ENCODE results near the gene F10.
"Not testable (repeated sequence)": the region's sequence is repeated elsewhere in the genome, so short reads cannot be mapped to it uniquely, and the experiment has no call there.

F10 gene

DNA sequence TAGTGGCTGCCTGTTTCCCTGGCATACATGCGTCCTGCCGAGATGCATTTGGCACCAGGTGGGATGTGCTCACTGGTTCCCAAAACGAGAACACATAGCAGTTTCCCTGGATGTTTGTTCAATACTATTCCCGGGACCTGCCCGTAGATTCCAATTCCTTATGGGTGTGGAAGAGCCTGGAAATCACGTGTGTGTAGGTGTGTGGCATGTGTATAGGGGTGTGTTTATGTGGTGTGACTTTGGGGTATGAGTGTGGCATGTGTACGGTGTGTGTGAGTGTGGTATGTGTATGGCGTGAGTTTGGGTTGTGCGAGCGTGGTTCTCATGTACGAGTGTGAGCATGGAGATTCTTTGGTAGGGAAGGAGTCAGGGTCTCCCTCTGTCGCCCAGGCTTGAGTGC, 19.9 kb upstream of the F10 start:
- no peak for DNase-seq

DNA sequence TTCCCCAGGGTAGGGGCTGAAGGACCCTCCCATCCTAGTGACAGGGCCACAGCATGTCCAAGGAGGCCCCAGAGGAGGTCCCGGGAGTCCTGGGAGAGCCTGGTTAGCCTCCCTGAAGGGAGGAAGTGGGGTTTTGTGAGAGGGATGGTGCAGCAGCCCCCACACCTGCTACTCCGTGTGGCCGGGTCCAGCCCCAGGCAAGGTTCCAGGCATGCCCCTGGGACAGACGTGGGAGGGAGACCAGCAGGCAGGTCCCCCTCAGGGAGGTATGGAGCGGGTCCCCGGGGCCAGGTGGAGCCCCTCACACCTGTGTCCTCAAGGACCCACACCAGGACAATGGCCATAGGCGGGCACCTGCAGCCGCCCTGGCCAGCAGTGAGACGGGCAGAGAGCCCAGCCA, 19.0 kb upstream of the F10 start:
- DNase-seq = no peak

DNA sequence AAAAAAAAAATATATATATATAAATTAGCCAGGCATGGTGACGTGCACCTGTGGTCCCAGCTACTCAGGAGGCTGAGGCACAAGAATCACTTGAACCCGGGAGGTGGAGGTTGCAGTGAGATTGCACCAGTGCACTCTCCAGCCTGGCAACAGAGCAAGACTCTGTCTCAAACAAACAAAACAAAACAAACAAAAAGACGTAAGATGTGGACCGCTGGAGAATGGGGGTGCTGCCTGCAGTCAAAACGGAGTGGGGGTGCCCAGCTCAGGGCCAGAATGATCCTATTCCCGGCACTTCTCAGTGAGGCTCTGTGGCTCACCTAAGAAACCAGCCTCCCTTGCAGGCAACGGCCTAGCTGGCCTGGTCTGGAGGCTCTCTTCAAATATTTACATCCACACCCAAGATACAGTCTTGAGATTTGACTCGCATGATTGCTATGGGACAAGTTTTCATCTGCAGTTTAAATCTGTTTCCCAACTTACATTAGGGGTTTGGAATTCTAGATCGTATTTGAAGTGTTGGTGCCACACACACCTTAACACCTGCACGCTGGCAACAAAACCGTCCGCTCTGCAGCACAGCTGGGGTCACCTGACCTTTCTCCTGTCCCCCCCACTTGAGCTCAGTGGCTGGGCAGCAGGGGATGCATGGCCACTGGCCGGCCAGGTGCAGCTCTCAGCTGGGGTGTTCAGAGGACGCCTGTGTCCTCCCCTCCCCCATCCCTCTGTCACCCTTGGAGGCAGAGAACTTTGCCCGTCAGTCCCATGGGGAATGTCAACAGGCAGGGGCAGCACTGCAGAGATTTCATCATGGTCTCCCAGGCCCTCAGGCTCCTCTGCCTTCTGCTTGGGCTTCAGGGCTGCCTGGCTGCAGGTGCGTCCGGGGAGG, 17.3 kb upstream of the F10 start, which contains the start of gene F7:
Gene F7, plus strand, starts transcription at position 760 of the 889 bp plus-strand sequence. Its CDS starts 51 bp downstream, at position 811.
- DNase-seq = peak; percentile 55

DNA sequence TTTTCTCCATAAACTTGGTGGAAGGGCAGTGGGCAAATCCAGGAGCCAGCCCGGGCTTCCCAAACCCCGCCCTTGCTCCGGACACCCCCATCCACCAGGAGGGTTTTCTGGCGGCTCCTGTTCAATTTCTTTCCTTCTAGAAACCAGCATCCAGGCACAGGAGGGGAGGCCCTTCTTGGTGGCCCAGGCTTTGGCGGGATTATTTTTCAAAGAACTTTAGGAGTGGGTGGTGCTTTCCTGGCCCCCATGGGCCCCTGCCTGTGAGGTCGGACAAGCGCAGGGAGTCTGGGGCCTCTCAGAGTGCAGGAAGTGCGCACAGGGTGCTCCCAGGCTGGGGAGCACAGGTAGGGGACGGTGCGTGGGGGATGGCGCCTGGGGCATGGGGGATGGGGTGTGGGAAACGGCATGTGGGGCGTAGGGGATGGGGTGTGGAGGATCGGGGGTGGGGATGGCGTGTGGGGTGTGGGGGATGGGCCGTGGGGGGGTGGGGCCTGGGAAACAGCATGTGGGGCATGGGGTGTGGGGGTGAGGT, 16.6 kb upstream of the F10 start:
- no peak for DNase-seq

DNA sequence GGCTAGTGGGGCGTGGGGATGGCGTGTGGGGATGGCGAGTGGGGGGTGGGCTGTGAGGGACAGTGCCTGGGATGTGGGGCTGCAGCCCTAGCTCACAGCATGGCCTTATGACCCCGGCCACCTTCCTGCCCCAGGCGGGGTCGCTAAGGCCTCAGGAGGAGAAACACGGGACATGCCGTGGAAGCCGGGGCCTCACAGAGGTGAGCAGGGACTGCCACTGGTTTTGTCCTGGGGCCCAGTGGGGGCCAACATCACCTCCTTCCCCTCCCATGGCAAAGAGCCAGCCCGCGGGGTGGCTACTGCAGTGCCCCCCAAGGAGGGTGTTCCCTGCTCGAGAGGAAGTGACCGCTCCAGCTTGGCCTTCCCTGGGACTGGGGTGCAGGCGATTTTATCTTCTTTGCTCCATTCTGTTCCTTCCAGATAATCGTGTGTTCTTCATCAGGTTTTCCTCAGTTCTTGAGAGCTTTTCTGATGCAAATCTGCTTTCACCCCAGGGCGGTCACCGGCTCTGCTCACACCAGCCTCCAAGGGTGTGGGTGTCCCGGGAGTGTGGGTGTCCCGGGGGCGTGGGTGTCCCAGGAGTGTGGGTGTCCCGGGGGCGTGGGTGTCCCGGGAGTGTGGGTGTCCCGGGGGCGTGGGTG, 15.8 kb upstream of the F10 start:
- DNase-seq = no peak

DNA sequence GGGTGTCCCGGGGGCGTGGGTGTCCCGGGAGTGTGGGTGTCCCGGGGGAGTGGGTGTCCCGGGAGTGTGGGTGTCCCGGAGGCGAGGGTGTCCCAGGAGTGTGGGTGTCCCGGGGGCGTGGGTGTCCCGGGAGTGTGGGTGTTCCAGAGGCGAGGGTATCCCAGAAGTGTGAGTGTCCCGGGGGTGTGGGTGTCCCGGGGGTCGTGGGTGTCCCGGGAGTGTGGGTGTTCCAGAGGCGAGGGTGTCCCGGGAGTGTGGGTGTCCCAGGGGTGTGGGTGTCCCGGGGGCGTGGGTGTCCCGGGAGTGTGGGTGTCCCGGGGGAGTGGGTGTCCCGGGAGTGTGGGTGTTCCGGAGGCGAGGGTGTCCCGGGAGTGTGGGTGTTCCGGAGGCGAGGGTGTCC, 14.1 kb upstream of the F10 start:
- DNase-seq = not testable (repeated sequence)

DNA sequence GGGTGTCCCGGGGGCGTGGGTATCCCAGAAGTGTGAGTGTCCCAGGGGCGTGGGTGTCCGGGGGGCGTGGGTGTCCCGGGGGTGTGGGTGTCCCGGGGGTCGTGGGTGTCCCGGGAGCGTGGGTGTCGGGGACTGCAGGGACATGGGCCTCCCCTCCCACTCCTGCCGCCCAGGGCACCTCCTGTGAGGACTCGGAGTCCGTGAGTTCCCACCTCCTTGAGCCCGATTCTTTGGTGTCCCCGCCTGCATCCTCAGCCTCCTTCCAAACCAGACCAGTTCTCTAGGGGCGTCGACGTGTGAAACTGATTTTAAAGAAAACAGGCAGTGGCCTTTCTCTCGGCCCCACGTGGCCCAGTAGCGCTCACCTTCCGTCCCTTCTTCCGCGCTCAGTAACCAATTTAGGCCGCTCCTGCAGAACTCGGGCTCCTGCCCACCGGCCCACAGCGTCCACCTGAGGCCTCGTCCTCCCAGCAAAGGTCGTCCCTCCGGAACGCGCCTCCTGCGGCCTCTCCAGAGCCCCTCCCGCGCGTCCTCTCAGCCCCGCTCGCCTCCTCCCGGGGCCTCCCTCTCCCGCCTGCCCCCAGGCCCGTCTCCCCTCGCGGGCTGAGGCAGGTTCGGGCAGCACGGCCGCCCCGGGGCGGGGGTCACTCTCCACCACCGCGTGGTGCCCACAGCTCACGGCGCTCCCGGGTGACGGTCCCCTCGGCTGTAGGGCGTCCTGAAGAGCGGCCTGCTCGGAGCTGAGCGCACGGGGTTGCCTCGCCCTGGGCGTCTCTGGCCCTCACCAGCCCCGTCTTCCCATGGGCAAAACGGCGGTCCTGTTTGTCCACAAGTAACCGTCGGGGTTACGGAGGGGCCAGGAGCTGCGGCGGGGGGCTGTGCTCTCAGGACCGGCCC, 13.2 kb upstream of the F10 start:
- no peak for DNase-seq

DNA sequence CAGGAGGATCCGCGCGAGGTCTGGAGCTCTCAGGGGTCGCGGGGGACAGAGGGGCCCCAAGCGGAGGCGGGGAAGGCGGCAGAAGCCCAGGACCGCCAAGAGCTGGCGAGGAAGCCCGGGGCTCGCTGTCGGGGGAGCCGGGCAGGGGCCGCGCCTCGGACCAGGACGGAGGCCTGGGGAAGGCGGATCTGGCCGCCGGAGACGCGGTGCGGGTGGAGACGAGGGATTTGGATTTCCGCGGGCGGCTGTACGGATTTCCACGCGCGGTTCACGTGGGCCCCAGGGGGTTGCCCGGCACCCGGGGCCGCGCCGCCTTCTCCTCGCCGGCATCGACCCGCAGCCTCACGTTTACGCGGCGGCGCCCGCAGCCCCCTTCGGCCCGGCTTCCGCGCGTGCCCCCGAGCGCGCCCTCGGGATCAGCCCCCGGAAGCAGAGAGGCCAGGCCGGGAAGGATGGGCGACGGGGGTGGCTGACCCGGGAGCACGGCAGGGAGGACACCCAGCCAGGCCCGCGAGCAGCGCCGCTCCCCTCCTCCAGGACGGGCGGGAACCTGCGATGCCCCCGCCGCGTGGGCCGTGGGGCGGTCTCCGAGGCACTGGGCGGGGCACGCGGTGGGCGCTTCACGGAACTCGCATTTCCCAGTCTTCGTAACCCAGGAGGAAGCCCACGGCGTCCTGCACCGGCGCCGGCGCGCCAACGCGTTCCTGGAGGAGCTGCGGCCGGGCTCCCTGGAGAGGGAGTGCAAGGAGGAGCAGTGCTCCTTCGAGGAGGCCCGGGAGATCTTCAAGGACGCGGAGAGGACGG, 12.3 kb upstream of the F10 start:
- no peak for DNase-seq

DNA sequence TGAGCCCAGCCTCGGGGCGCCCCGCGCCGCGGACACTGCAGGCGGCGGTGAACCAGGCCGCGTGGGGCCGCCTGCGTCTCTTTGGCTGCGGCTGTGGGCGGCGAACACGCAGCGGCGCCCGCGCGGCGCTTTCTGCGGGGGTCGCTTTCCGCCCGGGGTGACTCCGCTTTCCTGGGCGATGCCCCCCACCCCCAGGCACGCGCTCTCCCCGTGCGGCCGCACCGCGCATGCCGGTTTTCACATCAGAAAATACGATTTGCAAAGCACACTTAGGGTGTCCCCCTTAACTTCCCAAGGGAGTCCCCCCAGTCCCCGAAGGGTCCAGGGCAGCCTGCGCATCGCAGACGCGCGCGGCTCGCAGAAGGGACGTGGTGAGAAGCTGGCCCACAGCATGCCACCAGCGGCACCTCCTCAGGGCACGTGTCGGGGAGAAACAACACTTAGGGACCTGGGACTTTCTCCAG, 11.7 kb upstream of the F10 start:
- no peak for DNase-seq

DNA sequence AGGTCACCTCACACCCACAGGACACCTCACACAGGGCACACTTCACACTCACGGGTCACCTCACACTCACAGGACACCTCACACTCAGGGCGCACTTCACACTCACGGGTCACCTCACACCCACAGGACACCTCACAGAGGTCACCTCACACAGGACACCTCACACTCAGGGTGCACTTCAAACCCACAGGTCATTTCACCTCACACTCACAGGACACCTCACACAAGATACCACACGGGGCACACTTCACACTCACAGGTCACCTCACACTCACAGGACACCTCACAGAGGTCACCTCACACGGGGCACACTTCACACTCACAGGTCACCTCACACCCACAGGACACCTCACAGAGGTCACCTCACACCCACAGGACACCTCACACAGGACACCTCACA, 10.8 kb upstream of the F10 start:
- DNase-seq = not testable (repeated sequence)

DNA sequence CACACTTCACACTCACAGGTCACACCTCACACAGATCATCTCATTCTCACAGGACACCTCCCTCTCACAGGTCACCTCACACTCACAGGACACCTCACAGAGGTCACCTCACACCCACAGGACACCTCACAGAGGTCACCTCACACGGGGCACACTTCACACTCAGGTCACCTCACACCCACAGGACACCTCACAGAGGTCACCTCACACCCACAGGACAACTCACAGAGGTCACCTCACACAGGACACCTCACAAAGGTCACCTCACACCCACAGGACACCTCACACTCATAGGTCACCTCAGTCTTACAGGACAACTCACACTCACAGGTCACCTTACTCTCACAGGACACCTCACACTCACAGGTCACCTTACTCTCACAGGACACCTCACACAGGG, 10.1 kb upstream of the F10 start:
- not testable (repeated sequence) for DNase-seq

DNA sequence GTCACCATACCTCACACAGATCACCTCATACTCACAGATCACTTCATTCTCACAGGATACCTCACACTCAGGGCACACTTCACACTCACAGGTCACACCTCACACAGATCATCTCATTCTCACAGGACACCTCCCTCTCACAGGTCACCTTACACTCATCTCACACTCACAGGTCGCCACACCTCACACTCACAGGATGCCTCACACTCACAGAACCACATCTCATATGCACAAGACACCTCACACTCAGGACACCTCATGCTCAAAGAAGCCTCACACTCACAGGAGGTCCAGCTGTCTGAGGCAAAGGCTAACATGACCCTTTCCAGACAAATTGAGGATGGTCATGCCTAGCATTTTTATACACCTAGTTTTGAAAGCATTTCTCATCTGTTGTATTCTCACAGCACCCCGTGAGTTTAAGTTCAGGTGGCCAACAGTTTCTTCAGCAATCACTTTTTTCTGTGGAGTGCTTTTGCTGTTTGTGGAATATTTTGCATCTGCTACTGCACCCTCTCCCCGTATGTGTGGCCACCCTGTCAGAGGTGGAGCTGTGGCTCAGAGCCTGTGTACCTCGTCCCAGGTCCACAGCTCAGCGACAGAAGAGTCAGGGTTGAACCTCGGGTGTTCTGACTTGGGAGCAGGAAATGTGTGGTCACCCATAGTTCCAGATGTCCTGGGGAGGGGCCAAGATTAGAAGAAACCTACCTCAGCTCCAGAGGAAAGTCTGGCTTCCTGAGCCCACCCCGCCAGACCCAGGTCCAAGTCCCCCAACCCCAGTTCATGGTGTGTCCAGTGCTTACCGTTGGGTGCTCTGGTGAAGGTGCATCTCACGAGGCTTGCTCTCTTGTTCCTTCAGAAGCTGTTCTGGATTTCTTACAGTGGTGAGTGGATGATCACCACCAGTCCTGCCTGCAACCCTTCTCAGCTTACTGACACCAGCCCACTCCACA, 9.4 kb upstream of the F10 start:
- DNase-seq = no peak

DNA sequence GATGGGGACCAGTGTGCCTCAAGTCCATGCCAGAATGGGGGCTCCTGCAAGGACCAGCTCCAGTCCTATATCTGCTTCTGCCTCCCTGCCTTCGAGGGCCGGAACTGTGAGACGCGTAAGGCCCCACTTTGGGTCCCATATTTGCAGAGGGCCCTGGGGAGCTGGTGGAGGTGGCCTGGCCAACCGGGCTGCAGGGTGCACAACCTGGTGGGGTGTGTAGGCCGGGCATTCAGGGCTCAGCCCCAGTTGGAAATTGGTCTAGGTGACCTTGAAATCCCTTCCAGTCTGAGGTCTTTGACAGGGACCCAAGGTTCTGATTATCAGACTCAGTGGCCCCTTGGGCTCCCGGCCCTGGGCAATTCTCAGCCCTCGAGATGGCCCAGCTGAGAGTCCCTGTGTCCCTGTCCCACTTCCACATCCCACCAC, 8.7 kb upstream of the F10 start:
- DNase-seq = no peak

DNA sequence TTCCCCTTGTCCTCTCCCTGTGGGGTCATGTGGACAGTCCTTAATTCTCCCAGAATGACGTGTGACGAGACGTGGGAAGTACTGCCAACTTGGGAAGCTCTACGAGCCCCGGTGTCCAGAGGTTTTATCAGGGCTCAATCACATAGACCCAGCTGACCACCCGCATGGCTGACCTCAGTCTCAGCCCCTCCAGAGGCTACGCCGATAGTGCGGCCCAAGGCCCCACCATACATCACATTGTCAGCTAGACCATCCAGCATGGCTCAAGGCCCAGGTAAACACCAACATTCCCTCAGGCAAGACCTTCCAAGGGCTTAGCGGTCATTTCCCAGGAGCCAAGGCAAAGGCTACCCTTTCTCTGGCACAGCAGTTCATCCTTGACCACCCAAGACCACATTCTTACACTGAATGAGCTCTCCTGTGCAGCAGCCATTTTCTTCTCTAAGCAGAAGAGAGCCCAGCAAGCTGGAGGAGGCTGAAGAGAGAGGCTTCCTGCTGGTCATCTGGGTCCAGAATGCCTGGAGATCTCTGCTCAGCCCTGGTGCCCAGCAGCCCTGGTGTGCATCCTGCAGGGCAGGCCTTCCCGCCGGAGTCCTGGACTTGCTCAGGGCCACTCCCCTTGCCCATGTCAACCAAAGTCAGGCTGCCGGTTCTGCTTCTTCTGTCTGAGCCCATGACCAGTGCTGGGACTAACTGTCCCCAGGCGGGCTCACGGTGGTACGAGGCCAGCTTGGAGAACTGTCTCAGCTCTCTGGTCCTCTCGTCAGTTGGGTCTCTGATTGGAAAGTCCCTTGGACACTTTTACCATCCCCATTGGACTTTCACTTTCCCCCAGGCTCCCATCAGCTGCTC, 7.9 kb upstream of the F10 start:
- no peak for DNase-seq

DNA sequence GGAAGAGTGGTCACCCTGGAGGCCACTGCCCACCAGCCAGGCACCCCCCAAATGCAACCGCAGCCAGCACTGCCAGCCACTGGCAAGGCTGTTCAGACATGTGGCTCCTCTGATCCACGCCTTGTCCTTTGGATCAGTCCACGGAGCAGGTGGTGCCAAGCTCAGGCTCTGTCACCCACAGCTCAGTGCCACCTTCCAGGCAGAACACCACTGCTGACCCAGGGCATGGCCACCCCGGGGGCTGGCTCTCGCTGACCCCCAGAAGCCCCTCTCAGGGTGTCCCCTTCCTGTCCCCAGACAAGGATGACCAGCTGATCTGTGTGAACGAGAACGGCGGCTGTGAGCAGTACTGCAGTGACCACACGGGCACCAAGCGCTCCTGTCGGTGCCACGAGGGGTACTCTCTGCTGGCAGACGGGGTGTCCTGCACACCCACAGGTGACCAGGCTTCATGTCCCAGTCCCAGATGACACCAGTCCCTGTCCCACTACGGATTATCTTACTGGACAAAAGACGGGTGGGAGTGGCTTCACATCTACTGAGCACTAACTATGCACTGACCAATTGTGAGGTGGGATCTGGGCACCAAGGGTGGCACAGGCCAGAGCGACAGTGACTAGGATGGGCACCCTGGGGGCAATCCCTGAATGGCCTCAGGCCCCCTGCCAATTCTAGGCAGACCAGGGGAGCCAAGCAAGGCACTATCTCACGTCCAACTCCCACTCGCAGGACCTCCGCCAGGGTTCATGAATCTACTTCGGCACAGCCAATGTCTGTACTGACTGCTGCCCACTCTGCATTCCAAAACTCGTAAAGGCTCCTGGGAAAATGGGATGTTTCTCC, 7.0 kb upstream of the F10 start:
- DNase-seq = no peak

DNA sequence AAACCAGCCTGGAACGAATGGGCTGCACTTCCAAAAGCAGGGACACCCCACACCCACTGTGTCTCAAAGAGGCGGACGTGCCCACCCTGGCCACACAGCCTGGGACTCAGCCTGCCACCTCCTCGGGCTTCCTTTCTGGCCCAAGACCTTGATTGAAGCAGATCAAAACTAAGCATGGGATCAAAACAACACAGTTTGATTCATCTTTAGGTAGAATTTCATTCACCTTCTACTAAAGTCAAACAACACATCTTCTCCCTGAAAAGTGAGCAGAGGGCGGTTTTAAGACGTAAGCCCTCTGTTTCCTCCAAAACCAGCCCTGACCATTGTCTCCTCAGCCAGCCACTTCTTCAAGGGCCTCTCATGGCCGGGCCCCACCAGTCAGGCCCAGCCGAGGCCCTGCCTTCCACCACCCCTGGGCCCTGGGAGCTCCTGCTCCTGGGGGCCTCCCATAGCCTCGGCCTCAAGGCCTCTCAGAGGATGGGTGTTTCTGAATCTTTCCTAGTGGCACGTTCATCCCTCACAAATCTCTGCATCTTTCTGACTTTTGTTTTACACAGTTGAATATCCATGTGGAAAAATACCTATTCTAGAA, 6.3 kb upstream of the F10 start:
- no peak for DNase-seq

DNA sequence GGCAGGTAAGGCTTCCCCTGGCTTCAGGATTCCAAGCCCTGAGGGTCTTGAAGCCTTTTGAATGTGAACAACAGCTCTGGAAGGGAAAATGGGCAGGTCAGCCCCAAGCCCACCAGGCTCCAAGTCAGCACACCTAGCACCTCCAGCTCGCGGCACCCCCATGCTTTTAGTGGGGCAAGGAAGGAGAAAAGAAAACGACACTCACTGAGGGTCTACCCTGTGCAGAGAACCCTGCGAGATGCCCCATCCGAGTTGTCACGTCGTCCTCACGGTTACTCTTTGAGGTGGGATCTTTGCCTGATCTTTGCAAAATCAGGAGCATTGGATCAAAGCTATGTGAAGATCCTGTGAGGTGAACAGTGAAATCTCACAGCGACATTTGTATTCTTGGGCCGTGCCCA, 5.7 kb upstream of the F10 start:
- DNase-seq = no peak

DNA sequence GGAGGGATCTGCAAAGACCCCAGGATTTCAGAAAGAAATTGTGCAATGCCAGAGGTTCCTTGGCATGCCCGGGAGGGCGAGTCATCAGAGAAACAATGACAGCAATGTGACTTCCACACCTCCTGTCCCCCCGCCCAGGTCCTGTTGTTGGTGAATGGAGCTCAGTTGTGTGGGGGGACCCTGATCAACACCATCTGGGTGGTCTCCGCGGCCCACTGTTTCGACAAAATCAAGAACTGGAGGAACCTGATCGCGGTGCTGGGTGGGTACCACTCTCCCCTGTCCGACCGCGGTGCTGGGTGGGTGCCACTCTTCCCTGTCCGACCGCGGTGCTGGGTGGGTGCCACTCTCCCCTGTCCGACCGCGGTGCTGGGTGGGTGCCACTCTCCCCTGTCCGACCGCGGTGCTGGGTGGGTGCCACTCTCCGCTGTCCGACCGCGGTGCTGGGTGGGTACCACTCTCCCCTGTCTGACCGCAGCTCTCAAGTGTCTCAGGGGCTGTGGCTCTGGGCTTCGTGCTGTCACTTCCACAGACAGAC, 5.2 kb upstream of the F10 start:
- DNase-seq = no peak

Data from NCI-H345 (cell line).